Measurements from ENCODE around the gene EMILIN2. TPM values are rescaled to one million over a fixed set of nuclear protein-coding genes. Genes with fewer than 3 reads are reported as not detected.

The EMILIN2 gene
- total RNA-seq, 4 donors from 2014 or later, result 10.8 to 24.2 (median 16.7) TPM

DNA sequence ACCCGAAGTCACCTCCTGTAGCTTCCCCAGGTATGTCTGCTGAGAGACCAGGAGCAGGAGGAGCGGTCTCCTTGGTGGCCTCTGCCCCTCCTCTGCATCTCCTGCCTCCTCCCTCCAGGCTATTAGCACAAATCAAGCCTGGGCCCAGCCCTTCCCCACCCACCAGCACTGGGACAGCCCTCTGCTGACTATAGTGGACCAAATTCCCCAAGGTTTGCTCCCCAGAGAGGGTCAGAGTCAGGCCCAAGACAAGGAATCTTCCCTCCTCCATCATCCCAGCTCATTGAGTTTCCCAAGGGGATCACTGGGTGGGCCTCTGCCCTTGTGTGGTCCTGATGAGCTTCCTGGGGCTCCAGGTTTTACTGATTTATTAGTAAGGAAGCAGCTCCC, 62.1 kb downstream of the EMILIN2 start:
- no peak overlapping the region for H3K4me3 ChIP-seq
- 90% methylated on average over 2 of the region's 2 CpGs for WGBS
- TF ChIP-seq POLR2A (IDR thresholded peaks at IDR 0.05; ENCODE audit: low read depth) (no peak), EP300 (IDR thresholded peaks at IDR 0.05) (no peak), CTCF (IDR thresholded peaks at IDR 0.05) (no peak), POLR2AphosphoS5 (IDR thresholded peaks at IDR 0.05) (no peak)
- peaks cover 6 to 33% (median 22%) of the 10 kb centered on the region in 4 donors for H3K4me1 ChIP-seq
- intact Hi-C loops (cut with DNase I), result no loop called here
- peaks cover 6 to 43% (median 31%) of the 10 kb centered on the region in 4 donors for H3K36me3 ChIP-seq
- H3K27ac ChIP-seq (replicated peaks in 1 of 4), result no peak overlapping the region
- no peaks in the 10 kb centered on the region for H3K9me3 ChIP-seq
- peaks cover 6 to 57% (median 10%) of the 10 kb centered on the region in 4 donors for H3K27me3 ChIP-seq
- DNase-seq (ENCODE audit: extremely low spot score), result no peak

DNA sequence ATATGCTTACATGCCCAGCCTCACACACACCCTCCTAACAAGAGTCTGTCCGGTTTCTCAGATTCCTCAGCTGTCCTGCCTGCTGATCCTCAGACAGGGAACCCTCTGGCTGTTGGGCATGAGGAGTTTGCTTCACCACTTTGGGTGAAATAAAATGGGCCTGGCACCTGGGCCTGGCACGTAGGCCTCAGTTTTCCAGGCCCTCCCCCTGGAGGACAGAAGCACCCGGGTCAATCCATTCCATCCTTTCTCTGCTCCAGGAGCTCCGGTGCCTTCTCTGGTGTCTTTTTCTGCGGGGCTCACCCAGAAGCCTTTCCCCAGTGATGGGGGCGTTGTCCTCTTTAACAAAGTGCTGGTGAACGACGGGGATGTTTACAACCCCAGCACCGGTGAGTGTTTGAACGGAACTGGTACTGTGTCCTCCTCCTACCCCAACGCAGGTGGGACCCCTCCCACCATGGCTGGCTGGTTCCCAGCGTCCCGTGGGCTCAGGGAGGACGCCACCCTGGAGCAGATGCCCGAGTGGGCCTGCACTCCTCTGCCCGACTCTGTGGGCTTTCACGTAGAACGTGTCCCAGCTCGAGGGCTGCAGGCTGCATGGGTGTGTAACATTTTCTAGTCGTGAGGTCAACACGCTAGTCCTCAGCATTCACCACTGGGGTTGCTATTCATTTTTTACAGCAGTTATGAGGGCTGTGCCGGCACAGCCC, 62.8 kb downstream of the EMILIN2 start:
- 76% methylated on average over 21 of the region's 22 CpGs for WGBS
- no peak for DNase-seq (ENCODE audit: extremely low spot score)
- intact Hi-C loops (cut with DNase I), result no loop called here

GRCh38 chr18:2910261-2910660, 63.5 kb downstream of the EMILIN2 start:
- WGBS, result 20% methylated on average over 1 of the region's 10 CpGs
- H3K27ac ChIP-seq (replicated peaks in 1 of 4), result no peak overlapping the region
- peaks cover 6 to 56% (median 44%) of the 10 kb centered on the region in 4 donors for H3K36me3 ChIP-seq
- H3K27me3 ChIP-seq, result peaks cover 6 to 57% (median 10%) of the 10 kb centered on the region in 4 donors
- no peak for TF ChIP-seq POLR2A (IDR thresholded peaks at IDR 0.05; ENCODE audit: low read depth)
- no peak for TF ChIP-seq EP300 (IDR thresholded peaks at IDR 0.05)
- TF ChIP-seq CTCF (IDR thresholded peaks at IDR 0.05), result no peak
- TF ChIP-seq POLR2AphosphoS5 (IDR thresholded peaks at IDR 0.05), result no peak
- H3K4me3 ChIP-seq, result no peak overlapping the region
- no peak for DNase-seq (ENCODE audit: extremely low spot score)
- no peaks in the 10 kb centered on the region for H3K9me3 ChIP-seq
- H3K4me1 ChIP-seq, result peaks cover 6 to 41% (median 24%) of the 10 kb centered on the region in 4 donors
- intact Hi-C loops (cut with DNase I), result no loop called here

More for the DNA sequence above, 62.8 kb downstream of the EMILIN2 start:
- Histone ChIP-seq H3K27ac (replicated peaks in 1 of 4) (no peak overlapping the region), H3K27me3 (peaks cover 6 to 57% (median 10%) of the 10 kb centered on the region in 4 donors), H3K36me3 (peaks cover 6 to 50% (median 38%) of the 10 kb centered on the region in 4 donors), H3K9me3 (no peaks in the 10 kb centered on the region), H3K4me3 (no peak overlapping the region), H3K4me1 (peaks cover 6 to 35% (median 23%) of the 10 kb centered on the region in 4 donors)
- TF ChIP-seq EP300 (IDR thresholded peaks at IDR 0.05) (no peak), POLR2A (IDR thresholded peaks at IDR 0.05; ENCODE audit: low read depth) (no peak), CTCF (IDR thresholded peaks at IDR 0.05) (no peak), POLR2AphosphoS5 (IDR thresholded peaks at IDR 0.05) (no peak)

GRCh38 chr18:2910751-2911425, 64.1 kb downstream of the EMILIN2 start:
- no peak for TF ChIP-seq POLR2A (IDR thresholded peaks at IDR 0.05; ENCODE audit: low read depth)
- TF ChIP-seq CTCF (IDR thresholded peaks at IDR 0.05), result no peak
- no peak for TF ChIP-seq EP300 (IDR thresholded peaks at IDR 0.05)
- TF ChIP-seq POLR2AphosphoS5 (IDR thresholded peaks at IDR 0.05), result no peak
- no peak for DNase-seq (ENCODE audit: extremely low spot score)
- intact Hi-C loops (cut with DNase I), result no loop called here
- Histone ChIP-seq H3K27me3 (peaks cover 6 to 52% (median 10%) of the 10 kb centered on the region in 4 donors), H3K36me3 (peaks cover 11 to 63% (median 49%) of the 10 kb centered on the region in 4 donors), H3K4me3 (no peak overlapping the region), H3K27ac (replicated peaks in 1 of 4) (no peak overlapping the region), H3K9me3 (no peaks in the 10 kb centered on the region), H3K4me1 (peaks cover 6 to 36% (median 23%) of the 10 kb centered on the region in 4 donors)
- WGBS, result 91% methylated on average over 12 of the region's 13 CpGs
